SKM-1 treated with dmso at 0.1 percent for 144 hours (cell line): ENCODE data around the gene PAFAH1B1.

Source experiments
- DNase-seq: peaks from one replicate; lab custom pipeline; 2025; ENCODE audit not compliant: unreplicated experiment; lab: John Stamatoyannopoulos, UW

The PAFAH1B1 gene

DNA sequence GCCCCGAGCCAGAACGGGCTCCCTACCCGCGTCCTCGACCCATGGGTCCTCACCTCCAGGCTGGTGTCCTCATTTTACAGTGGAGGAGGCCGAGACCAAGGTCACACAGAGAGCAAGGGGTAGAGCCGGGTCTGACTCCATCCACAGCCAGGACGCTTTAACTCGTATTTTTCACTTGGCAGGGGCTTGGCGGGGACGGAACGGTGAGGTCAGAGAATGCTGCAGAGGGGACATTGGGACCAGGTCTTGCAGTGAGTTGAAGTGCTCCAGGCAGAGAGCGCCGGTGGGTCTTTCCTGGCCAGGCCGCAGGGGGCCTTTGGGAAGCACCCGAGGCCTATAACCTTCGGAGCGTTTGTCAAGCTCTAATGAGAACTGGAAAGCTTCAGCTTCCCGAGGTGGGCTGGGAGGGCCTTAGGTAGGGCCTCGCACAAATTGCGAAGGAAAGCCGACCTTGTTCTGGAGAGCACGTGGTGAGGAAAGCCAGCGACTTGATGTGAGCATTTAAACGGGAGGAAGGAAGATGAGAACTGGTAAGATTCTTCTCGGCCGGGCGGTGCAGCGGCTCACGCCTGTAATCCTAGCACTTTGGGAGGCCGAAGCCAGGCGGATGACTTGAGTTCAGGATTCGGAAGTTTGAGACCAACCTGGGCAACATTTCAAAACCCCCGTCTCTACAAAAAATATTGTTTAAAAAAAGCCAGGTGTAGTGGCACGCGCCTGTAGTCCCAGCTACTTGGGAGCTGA lies 119.0 kb downstream of the PAFAH1B1 start:
- DNase-seq, result no peak

DNA sequence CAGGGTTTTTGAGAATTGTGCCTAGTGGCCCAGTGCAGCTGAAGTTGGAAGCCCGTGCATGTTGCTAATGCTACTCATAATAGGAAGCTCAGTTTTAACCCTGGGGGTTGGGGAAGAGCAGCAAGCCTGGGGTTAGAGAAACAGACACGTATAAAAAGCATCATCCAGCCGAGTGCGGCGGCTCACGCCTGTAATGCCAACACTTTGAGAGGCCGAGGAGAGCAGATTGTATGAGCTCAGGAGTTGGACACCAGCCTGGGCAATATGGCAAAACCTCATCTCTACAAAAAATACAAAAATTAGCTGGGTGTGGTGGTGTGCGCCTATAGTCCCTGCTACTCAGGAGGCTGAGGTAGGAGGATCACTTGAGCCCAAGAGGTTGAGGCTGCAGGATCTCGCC lies 120.4 kb downstream of the PAFAH1B1 start:
- no peak for DNase-seq

GRCh38 chr17:2716649-2717048 lies 123.2 kb downstream of the PAFAH1B1 start:
- no peak for DNase-seq

DNA sequence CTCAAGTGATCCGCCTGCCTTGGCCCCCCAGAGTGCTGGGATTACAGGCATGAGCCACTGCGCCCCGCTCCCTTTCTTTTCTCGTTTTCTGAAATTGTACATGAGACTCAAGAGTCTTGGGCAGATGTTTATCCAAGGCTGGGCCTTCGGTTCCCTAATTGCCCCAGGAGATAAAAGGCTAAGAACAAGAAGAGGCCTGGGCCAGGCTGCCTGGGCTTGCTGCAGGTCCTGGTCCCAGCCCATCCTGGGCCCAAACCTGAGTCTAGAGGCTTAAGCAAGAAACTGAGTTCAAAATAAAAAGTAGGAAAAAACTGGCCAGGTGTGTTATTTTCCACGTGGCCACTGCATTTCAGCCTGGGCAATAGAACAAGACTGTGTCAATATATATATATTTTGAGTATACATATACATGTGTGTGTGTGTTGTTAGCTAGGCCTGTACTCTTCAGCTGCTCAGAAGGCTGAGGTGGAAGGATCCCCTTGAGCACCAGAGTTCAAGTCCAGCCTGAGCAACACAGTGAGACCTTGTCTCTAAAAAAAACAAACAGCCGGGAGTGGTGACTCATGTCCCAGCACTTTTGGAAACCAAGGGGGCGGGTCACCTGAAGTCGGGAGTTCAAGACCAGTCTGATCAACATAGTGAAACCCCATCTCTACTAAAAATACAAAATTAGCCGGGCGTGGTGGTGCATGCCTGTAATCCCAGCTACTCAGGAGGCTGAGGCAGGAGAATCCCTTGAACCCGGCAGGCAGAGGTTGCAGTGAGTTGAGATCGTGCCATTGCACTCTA lies 124.9 kb downstream of the PAFAH1B1 start:
- DNase-seq, result no peak

GRCh38 chr17:2719861-2720260 lies 126.4 kb downstream of the PAFAH1B1 start:
- no peak for DNase-seq

GRCh38 chr17:2721603-2722002 lies 128.1 kb downstream of the PAFAH1B1 start:
- no peak for DNase-seq

- DNase-seq, result no peak
Observed at GRCh38 chr17:2722611-2723010, 129.2 kb downstream of the PAFAH1B1 start.

GRCh38 chr17:2723505-2723996 lies 130.1 kb downstream of the PAFAH1B1 start:
- DNase-seq, result no peak

DNA sequence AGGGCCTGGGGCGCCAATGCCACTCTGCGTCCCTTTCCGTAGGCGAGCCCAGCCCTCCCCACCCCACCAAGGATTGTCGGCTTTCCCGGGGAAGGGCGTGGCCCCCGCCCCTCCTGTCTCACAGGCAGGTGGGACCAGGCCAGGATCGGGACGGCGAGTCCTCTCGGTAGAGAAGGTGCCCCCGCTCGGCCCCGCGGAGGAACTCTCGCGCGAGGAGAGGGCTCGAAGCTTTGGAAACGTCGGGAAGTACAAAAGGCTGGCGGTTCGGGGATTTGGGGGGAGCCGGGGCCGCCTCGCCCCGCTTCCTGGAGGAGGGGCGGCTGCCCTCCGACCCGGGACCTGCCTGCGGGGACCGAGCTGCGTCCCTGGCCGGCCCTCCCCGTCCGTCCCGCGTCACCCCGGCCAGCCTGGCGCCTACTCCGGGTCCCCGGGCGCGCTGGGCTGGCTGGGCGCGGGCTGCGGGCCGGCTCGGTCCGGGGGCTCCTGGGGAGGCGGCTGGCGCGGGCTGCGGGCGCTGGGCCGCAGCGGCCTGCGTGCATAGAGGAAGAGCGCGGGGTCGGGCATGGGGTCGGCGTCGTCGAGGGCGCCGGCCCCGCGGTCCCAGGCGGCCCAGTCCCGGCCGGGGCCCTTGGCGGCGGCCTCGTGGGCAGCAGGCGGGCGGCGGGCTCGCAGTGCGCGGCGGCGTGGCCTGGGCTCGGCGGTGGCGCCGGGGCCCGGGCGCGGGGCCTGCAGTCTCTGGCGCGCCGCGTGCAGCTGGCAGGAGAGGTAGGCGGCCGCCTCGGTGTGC lies 130.7 kb downstream of the PAFAH1B1 start:
- DNase-seq, result no peak

- DNase-seq, result no peak
Observed at GRCh38 chr17:2724784-2725164, 131.3 kb downstream of the PAFAH1B1 start.

DNA sequence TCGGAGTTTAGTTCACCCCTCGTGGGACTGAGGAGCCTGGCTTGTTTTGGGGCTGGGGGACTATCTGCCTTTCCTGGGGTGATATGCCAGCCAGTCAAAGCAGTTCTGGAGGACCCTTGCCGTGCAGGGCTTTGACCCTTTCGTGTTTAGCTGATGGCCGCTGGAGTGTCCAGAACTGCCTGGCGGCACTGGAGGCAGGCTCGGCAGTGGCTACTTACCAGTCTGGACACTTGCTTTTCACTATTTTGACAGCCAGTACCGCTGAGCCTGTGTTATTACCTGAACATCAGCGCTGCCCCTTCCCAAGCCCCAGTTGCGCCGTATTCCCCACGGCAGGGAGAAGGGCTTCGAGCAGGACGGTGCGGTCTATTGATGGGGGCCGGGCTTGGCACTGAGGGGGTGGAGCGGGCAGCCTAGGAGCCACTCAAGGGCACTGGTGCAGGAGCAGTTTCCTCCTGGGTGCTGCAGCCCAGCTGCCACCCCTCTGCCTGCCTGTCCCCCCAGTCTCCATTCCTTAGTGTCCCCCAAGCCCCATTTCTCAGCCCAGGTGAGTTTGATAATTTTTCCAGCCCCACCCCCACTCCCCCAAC lies 137.4 kb downstream of the PAFAH1B1 start:
- no peak for DNase-seq

- DNase-seq, result no peak
Observed at GRCh38 chr17:2731807-2732206, 138.4 kb downstream of the PAFAH1B1 start.

- no peak for DNase-seq
Observed at GRCh38 chr17:2734939-2735338, 141.5 kb downstream of the PAFAH1B1 start.
